Measurements from ENCODE around the gene GJC2. TPM values are rescaled to one million over a fixed set of nuclear protein-coding genes. Genes with fewer than 3 reads are reported as not detected.

The GJC2 gene
- total and polyA plus RNA-seq, 4 donors: 0.10 to 0.79 (median 0.25) TPM; not detected in 1

DNA sequence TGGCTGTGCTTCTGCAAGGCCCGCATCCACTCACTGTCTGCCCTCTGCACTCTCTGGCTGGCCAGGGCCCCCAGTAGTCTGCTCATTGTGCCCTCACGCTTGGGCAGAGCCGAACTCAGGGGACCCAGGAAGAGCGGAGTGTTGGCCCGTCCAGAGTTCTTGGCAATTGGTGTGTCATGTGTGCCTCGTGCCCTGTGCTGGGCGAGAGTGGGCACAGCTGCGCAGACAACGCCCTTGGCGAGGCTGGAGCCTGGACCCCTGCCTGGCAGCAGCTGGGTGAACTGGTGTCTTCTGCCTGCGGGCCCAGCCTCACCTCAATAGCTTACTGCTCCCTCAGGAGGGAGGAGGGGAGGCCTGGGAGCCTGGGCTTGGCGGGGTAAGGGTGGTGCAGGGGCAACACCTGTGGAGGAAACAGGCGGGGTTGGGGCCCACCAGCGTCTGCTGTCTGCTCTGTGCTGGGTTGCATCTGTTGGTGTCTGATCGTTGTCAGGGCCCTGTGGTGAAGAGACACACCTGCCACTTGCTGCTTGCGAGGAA lies 7.5 kb upstream of the GJC2 start:
- H3K4me1 ChIP-seq (ENCODE audit: control insufficient read depth in 4 of 4, insufficient read depth in 4 of 4, low read length in 3 of 4): peaks cover 14 to 30% (median 23%) of the 10 kb centered on the region in 4 donors
- TF ChIP-seq, protein P1, sequence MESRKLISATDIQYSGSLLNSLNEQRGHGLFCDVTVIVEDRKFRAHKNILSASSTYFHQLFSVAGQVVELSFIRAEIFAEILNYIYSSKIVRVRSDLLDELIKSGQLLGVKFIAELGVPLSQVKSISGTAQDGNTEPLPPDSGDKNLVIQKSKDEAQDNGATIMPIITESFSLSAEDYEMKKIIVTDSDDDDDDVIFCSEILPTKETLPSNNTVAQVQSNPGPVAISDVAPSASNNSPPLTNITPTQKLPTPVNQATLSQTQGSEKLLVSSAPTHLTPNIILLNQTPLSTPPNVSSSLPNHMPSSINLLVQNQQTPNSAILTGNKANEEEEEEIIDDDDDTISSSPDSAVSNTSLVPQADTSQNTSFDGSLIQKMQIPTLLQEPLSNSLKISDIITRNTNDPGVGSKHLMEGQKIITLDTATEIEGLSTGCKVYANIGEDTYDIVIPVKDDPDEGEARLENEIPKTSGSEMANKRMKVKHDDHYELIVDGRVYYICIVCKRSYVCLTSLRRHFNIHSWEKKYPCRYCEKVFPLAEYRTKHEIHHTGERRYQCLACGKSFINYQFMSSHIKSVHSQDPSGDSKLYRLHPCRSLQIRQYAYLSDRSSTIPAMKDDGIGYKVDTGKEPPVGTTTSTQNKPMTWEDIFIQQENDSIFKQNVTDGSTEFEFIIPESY (IDR thresholded peaks at IDR 0.05): no peak
- TF ChIP-seq, protein P2, sequence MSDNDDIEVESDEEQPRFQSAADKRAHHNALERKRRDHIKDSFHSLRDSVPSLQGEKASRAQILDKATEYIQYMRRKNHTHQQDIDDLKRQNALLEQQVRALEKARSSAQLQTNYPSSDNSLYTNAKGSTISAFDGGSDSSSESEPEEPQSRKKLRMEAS (IDR thresholded peaks at IDR 0.05): no peak
- TF ChIP-seq EGR1 (IDR thresholded peaks at IDR 0.05; ENCODE audit: low read depth in 2 of 2) (no peak), RAD21 (IDR thresholded peaks at IDR 0.05) (no peak), NR2F2 (IDR thresholded peaks at IDR 0.05) (no peak), HNF4A (conservative IDR thresholded peaks at IDR 0.05) (no peak), HNF4G (IDR thresholded peaks at IDR 0.05) (no peak), YY1 (IDR thresholded peaks at IDR 0.05) (no peak), GABPA (IDR thresholded peaks at IDR 0.05 in 1 of 2, conservative IDR thresholded peaks at IDR 0.05 in 1 of 2) (no peak), FOXA2 (IDR thresholded peaks at IDR 0.05) (no peak), JUND (IDR thresholded peaks at IDR 0.05) (no peak), FOXA1 (IDR thresholded peaks at IDR 0.05) (no peak), RXRA (IDR thresholded peaks at IDR 0.05) (no peak), TAF1 (conservative IDR thresholded peaks at IDR 0.05) (no peak)
- TF ChIP-seq, protein P3, sequence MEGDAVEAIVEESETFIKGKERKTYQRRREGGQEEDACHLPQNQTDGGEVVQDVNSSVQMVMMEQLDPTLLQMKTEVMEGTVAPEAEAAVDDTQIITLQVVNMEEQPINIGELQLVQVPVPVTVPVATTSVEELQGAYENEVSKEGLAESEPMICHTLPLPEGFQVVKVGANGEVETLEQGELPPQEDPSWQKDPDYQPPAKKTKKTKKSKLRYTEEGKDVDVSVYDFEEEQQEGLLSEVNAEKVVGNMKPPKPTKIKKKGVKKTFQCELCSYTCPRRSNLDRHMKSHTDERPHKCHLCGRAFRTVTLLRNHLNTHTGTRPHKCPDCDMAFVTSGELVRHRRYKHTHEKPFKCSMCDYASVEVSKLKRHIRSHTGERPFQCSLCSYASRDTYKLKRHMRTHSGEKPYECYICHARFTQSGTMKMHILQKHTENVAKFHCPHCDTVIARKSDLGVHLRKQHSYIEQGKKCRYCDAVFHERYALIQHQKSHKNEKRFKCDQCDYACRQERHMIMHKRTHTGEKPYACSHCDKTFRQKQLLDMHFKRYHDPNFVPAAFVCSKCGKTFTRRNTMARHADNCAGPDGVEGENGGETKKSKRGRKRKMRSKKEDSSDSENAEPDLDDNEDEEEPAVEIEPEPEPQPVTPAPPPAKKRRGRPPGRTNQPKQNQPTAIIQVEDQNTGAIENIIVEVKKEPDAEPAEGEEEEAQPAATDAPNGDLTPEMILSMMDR (IDR thresholded peaks at IDR 0.05; ENCODE audit: low read depth, low read length, missing input control): no peak
- TF ChIP-seq, protein P4, sequence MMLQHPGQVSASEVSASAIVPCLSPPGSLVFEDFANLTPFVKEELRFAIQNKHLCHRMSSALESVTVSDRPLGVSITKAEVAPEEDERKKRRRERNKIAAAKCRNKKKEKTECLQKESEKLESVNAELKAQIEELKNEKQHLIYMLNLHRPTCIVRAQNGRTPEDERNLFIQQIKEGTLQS (IDR thresholded peaks at IDR 0.05): no peak
- TF ChIP-seq, protein P5, sequence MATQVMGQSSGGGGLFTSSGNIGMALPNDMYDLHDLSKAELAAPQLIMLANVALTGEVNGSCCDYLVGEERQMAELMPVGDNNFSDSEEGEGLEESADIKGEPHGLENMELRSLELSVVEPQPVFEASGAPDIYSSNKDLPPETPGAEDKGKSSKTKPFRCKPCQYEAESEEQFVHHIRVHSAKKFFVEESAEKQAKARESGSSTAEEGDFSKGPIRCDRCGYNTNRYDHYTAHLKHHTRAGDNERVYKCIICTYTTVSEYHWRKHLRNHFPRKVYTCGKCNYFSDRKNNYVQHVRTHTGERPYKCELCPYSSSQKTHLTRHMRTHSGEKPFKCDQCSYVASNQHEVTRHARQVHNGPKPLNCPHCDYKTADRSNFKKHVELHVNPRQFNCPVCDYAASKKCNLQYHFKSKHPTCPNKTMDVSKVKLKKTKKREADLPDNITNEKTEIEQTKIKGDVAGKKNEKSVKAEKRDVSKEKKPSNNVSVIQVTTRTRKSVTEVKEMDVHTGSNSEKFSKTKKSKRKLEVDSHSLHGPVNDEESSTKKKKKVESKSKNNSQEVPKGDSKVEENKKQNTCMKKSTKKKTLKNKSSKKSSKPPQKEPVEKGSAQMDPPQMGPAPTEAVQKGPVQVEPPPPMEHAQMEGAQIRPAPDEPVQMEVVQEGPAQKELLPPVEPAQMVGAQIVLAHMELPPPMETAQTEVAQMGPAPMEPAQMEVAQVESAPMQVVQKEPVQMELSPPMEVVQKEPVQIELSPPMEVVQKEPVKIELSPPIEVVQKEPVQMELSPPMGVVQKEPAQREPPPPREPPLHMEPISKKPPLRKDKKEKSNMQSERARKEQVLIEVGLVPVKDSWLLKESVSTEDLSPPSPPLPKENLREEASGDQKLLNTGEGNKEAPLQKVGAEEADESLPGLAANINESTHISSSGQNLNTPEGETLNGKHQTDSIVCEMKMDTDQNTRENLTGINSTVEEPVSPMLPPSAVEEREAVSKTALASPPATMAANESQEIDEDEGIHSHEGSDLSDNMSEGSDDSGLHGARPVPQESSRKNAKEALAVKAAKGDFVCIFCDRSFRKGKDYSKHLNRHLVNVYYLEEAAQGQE (IDR thresholded peaks at IDR 0.05): no peak
- no peak overlapping the region for H3K9ac ChIP-seq (ENCODE audit: low read depth in 1 of 2, low read length in 2 of 2)

More for the DNA sequence above, 7.5 kb upstream of the GJC2 start:
- Histone ChIP-seq H3K4me3 (ENCODE audit: low read depth in 1 of 3, low read length in 3 of 3) (no peak overlapping the region), H3K27ac (ENCODE audit: low read depth in 1 of 2, low read length in 2 of 2) (peak overlapping the region; percentile 97), H3K36me3 (ENCODE audit: control insufficient read depth in 4 of 4, insufficient read depth in 3 of 4, low read depth in 1 of 4, low read length in 3 of 4) (peaks cover 0 to 12% (median 4%) of the 10 kb centered on the region in 4 donors), H3K9me3 (ENCODE audit: control insufficient read depth in 4 of 4, low read length in 3 of 4) (no peaks in the 10 kb centered on the region), H3K27me3 (ENCODE audit: control insufficient read depth in 4 of 4, insufficient read depth in 4 of 4, low read length in 3 of 4) (no peaks in the 10 kb centered on the region)
- 88% methylated on average over 16 of the region's 16 CpGs for WGBS
- DNase-seq (ENCODE audit: low spot score): peak; percentile 46
